Stimulated activated CD8-positive, alpha-beta memory T cell treated with anti-CD3 and anti-CD28 coated beads, Interleukin-4, amount 100 ng/mL, for 24 hours (primary cell): ENCODE measurements around the gene MCEE.

Source experiments
- DNase-seq: peaks from one replicate; pipeline ENCODE4 v3.0.0-alpha.2; 2020; ENCODE audit warnings: low read depth

Gene MCEE

GRCh38 chr2:71082402-71083252, 47.4 kb downstream of the MCEE start:
- DNase-seq: no peak

DNA sequence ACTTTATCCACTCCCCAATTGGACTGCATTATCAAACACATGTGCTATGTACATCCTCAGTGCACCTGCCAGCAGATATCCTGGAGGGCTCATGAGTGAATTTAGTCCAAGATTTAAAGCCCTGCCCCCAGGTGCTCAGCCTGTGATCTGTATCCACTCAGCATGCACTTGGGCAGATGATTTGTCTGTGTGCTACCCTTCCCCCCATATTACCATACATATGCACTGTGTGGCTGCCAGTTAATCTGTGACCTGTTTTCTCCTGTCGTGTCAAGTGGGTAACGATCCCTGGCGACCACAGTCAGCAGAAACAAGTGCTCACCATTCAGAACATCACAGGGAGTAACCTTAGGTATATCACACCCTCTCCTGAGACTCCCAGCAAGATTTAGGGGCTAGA, 51.4 kb downstream of the MCEE start:
- no peak for DNase-seq

DNA sequence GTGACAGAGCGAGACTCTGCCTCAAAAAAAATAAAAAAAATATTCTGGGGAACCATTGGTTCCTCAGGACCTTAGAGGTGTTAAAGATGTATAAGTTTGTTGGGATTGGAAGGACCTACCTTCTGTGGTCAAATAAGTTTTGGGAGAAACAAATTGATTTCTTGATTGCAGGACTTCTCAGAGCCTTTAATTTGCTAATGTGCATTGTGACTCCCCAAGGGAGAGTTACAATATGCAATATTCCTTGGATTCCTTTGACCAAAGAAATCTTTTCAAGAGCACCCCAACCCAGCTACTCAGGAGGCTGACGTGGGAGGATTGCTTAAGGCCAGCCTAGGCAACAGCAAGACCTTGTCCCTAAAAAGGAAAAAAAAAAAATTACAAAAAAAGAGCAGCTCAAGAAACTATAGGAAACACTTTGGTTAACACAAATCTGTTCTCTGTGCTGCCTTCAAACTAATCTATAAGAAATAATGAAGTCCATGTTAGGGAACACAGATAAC, 55.1 kb downstream of the MCEE start:
- no peak for DNase-seq

GRCh38 chr2:71073475-71073874, 56.6 kb downstream of the MCEE start:
- DNase-seq: no peak

DNA sequence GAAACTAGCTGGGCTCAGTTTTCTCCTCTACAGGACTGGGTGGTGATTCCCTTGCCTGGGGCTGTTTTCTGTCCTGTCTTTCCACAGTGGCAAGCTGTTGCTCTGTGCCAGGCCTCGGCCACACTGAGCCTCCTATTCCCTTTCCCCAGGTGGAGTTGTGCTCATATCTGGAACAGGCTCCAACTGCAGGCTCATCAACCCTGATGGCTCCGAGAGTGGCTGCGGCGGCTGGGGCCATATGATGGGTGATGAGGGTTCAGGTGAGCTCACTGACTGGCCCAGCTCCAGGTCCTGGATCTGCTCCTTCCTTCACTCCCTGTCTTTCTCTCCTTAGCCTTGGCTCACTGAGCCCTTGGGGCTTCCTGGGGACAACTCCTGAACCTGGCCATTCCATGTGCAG, 57.5 kb downstream of the MCEE start:
- DNase-seq: no peak

- no peak for DNase-seq
Observed at GRCh38 chr2:71071681-71072398, 58.2 kb downstream of the MCEE start.

DNA sequence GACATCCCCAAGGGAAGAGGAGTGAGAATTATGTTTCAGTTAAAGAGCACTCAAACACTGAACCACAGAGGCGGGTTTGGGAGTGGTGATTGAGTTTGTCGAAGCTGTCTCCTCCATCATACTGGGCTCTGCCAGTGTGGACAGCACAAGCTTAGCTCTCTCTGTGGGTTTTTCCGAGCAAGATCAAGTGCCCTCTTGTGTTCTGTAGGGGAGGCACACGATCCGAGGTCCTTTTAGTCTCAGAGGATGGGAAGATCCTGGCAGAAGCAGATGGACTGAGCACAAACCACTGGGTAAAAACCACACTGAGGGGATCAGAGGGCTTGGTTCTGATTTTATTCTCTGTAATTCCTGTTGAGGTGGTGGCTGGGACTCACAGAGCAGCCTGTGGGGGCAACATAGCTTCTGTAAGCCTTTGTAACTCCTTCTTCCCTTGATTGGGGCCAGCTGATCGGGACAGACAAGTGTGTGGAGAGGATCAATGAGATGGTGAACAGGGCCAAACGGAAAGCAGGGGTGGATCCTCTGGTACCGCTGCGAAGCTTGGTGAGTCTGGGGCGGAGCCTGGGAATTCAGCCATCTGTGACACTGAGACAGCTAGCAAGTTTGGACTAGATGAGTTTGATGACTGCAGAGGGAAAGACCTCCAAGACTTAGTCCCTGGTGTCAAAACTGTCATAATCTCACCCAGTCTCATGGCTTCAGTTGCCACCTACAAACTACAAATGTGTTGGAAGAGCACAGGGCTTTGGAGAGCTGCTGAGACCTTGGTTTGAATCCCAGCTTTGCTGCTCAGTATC, 59.5 kb downstream of the MCEE start:
- no peak for DNase-seq

DNA sequence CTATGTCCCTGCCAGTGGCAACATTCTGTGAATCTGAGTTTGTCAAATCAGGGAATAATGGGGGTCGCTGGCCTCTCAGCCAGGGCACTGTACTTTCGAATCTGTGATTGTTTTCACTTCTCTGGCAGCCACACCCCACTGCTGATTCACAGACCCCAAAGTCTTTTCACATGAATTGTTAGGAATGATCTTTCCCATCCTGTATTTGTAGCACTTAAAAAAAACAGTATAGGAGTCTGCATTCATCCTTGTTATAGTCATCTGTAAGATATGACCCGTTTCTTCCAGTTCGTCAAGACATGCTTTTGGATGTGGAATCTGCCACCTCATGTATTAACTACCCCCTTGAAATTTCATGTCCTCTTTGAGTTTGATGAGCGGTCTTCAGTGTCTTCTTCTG, 60.7 kb downstream of the MCEE start:
- DNase-seq: no peak

- peak; percentile 96 for DNase-seq
Observed at GRCh38 chr2:71068218-71069035, 61.6 kb downstream of the MCEE start, which contains the start of gene NAGK. NAGK (plus strand) TSS chr2:71068648; CDS start chr2:71068684, 36 bp downstream.

GRCh38 chr2:71067567-71068217, 62.3 kb downstream of the MCEE start:
- DNase-seq: no peak

DNA sequence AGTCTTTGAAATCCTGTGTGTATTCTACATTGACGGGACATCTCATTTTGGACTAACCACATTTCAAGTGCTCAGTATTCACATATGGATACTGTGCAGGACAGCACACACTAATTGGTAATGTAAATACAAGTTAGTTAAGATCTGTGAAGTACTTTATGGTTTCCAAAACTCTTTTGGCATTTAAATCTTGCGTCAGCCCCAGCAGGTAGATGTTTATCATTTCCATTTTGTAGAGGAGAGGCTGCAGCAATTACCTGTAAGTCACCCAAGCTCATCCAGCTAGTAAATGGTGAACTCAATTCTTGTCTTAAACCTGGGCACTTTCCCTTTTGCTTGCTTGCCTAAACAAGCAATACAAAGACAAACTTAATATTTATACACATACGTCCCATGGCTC, 63.2 kb downstream of the MCEE start:
- no peak for DNase-seq

DNA sequence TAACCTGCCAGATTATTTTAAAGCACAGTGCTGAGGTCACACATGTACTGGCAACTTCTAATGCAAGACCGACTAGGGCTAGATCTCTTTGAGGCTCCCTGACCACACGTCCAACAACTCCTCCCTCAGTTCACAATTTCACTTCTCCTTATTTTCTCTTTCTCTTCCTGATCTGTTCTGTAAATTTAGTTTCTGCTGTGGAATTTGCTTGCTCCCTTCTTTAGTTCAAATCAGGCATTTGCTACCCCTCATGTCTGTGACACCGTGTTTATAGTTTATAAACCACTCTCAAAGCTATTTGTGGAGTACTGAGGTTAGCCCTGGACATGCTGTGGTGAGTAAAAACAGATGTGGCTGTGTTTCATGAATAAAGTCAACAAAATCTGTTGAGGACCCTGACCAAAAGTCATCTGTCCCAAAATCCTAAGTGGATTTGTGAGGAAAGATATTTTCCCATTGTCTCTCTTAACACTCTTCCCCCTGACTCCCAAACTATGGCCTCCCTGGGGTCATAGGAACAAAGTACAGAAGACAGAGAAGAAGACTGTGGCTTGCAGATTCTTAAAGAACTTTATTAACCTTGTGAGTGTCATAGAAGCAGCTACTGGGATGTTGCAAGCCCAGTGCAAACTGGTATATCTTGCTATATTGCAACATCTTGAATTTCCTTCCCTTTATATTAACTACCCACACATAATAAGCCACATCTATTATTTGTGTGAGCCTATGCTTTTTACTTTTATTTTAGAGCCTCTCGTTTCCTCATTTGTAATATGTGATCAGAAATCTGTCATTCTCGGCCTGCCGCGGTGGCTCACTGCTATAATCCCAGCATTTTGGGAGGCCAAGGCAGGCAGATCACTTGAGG, 65.0 kb downstream of the MCEE start:
- DNase-seq: no peak

GRCh38 chr2:71064110-71064611, 65.9 kb downstream of the MCEE start:
- DNase-seq: no peak

DNA sequence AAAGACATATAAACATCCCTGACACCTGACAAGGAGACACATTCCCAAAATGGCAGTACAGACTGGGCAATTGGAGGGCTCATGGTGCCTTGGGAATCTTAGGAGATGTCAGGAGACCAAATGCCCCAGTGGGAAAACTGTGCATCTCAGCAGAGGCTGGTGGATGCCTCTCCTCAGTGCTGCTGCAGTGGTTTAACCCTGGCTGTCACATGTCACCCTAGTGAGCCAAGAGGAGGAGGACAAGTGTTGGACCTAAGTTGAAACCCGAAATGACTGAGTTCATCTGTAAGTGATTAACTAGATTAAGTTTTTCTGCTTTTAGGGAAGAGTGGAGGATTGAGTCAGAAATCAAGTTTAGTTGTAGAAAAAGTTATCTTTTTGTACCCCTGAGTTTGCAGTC, 66.8 kb downstream of the MCEE start:
- DNase-seq: no peak

GRCh38 chr2:71060871-71061270, 69.2 kb downstream of the MCEE start:
- no peak for DNase-seq

- DNase-seq: no peak
Observed at GRCh38 chr2:71060211-71060610, 69.8 kb downstream of the MCEE start.
